Testis (tissue), 3 donors: ENCODE results near the gene GDF9. TPM values are rescaled to one million over a fixed set of nuclear protein-coding genes. Genes with fewer than 3 reads are reported as not detected.

Experiments
- DNase-seq: peaks from one replicate; pipeline ENCODE4 v3.0.0-alpha.2; 2019
- H3K27ac ChIP-seq, 2 donors: fragments of 200-600 bp; sonication (generic); one replicate each; pipeline ENCODE4 v1.5.1; 2019
- H3K27me3 ChIP-seq: fragments of 200-600 bp; sonication (generic); one replicate; pipeline ENCODE4 v1.5.1; 2019
- H3K36me3 ChIP-seq: fragments of 200-600 bp; sonication (generic); one replicate; pipeline ENCODE4 v1.5.1; 2017; ENCODE audit warnings: low read depth; ENCODE audit errors: missing control alignments
- H3K4me1 ChIP-seq: fragments of 200-600 bp; sonication (generic); one replicate; pipeline ENCODE4 v1.5.1; 2019
- H3K4me3 ChIP-seq, 2 donors: fragments of 200-600 bp; sonication (generic); one replicate each; pipeline ENCODE4 v1.5.1; 2017 to 2019
- H3K9me3 ChIP-seq: fragments of 200-600 bp; sonication (generic); one replicate; pipeline ENCODE4 v1.5.1; 2017
- CTCF ChIP-seq, 3 experiments: fragments of 450-650 bp in 2 of 3; fragments of 200-600 bp in 1 of 3; sonication (generic) in 1 of 3; IDR thresholded peaks; one replicate each; pipeline ENCODE4 v1.5.1; 2016 to 2019; ENCODE audit warnings: antibody characterized with exemption in 3 of 3, mild to moderate bottlenecking in 2 of 3, moderate library complexity in 1 of 3
- POLR2A ChIP-seq: fragments of 450-650 bp; IDR thresholded peaks from one replicate; pipeline ENCODE4 v1.6.1; 2017; ENCODE audit warnings: antibody characterized with exemption, mild to moderate bottlenecking, moderate library complexity
- WGBS, 2 donors: methylation state at CpG; one replicate each; pipeline ENCODE4 v1.1.5; 2018; 5-methylcytosine and 5-hydroxymethylcytosine counted together
- intact Hi-C: fragments of 100-400 bp; cut with DNase I; formaldehyde crosslinking; loops from one replicate; pipeline ENCODE4 v1.15.1; 2023; ENCODE audit warnings: low total_unique reads
- polyA plus RNA-seq: library from polyadenylated mRNA; stranded (reverse); fragments of 350-450 nt; fragmentation: Illumina TruSeq; extraction: RNeasy Lipid Tissue Mini Kit (QIAGEN cat#74804); gene quantifications from one replicate; pipeline ENCODE4 v1.2.3, GENCODE V29; 2014; ENCODE audit warnings: low read depth, low replicate concordance; ENCODE audit not compliant: insufficient read depth
- total RNA-seq, 2 donors: library from RNA; depleted of rRNA; stranded (reverse); fragments of >200 nt; gene quantifications; one replicate each; pipeline ENCODE4 v1.2.3, GENCODE V29; 2016

The GDF9 gene
- total and polyA plus RNA-seq, 3 donors from 2014 or later = 5.7 to 14.2 (median 13.5) TPM

GRCh38 chr5:132827943-132828673 lies 38.2 kb downstream of the GDF9 start:
- intact Hi-C loops = no loop called here
- Histone ChIP-seq H3K9me3 (no peaks in the 10 kb centered on the region), H3K4me1 (peaks cover 9% of the 10 kb centered on the region), H3K27ac (no peak overlapping the region), H3K4me3 (no peak overlapping the region), H3K27me3 (no peaks in the 10 kb centered on the region), H3K36me3 (no peaks in the 10 kb centered on the region)
- 85 to 100% methylated on average over 3 to 4 of the region's 4 CpGs for WGBS, 2 donors
- TF ChIP-seq POLR2A (no peak), CTCF (IDR thresholded peaks at IDR 0.05) (no peak)
- no peak for DNase-seq

GRCh38 chr5:132826424-132827082 lies 39.7 kb downstream of the GDF9 start:
- Histone ChIP-seq H3K4me1 (peaks cover 9% of the 10 kb centered on the region), H3K27me3 (no peaks in the 10 kb centered on the region), H3K4me3 (no peak overlapping the region), H3K27ac (no peak overlapping the region), H3K36me3 (no peaks in the 10 kb centered on the region), H3K9me3 (no peaks in the 10 kb centered on the region)
- no peak for TF ChIP-seq POLR2A
- no peak for TF ChIP-seq CTCF (IDR thresholded peaks at IDR 0.05)
- intact Hi-C loops = no loop called here
- no peak for DNase-seq
- WGBS, 2 donors = 62 to 69% methylated on average over 6 of the region's 6 CpGs

- Histone ChIP-seq H3K36me3 (no peaks in the 10 kb centered on the region), H3K27ac (no peak overlapping the region), H3K4me3 (peak overlapping the region in 1 of 2 donors; percentile 21), H3K9me3 (no peaks in the 10 kb centered on the region), H3K27me3 (no peaks in the 10 kb centered on the region), H3K4me1 (peaks cover 9% of the 10 kb centered on the region)
- intact Hi-C loops = no loop called here
- DNase-seq = no peak
- 67% methylated on average over 43 of the region's 43 CpGs; no CpG with 5 or more reads in 1 of the 2 donors for WGBS, 2 donors
- TF ChIP-seq POLR2A (no peak), CTCF (IDR thresholded peaks at IDR 0.05) (no peak)
Observed at GRCh38 chr5:132825834-132826391, 40.4 kb downstream of the GDF9 start.

- H3K27me3 ChIP-seq = no peaks in the 10 kb centered on the region
- H3K4me3 ChIP-seq = peak overlapping the region in 1 of 2 donors; percentile 21
- no peak overlapping the region for H3K27ac ChIP-seq
Observed at GRCh38 chr5:132825033-132825833, 41.0 kb downstream of the GDF9 start.

More at GRCh38 chr5:132825033-132825833, 41.0 kb downstream of the GDF9 start:
- peaks cover 9% of the 10 kb centered on the region for H3K4me1 ChIP-seq
- H3K36me3 ChIP-seq = no peaks in the 10 kb centered on the region
- no peaks in the 10 kb centered on the region for H3K9me3 ChIP-seq
- no peak for TF ChIP-seq POLR2A
- TF ChIP-seq CTCF (IDR thresholded peaks at IDR 0.05) = no peak
- intact Hi-C loops = no loop called here
- WGBS, 2 donors = 36 to 64% methylated on average over 25 to 40 of the region's 71 CpGs
- no peak for DNase-seq
